Anterior cingulate cortex (tissue), 58 donors: Measurements from ENCODE around the gene EPB41L3.
"Not testable (repeated sequence)": the region's sequence is repeated elsewhere in the genome, so short reads cannot be mapped to it uniquely, and the experiment has no call there.

Experiments used
- DNase-seq, 58 donors: peaks; one replicate each; lab custom pipeline; 2025; lab: John Stamatoyannopoulos, UW

EPB41L3 gene

DNA sequence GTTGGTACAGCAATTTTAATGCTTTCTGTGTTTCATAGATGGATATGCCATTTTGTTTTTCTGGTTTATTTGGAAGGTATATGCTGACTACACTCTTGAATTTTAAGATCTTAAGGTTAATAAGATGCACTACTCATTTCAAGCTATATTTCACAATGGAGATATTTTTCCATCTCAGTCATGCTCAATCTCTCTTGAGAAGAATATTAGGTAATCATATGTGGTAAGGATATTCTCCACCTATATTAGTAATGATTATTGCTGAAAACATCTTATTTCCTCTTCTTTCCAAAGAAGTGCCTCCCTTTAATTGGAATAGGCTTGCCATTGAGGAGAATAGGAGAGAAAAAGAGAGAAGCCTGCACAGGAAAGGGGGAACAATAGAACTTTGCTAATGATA lies 40.1 kb downstream of the EPB41L3 start:
- no peak for DNase-seq

DNA sequence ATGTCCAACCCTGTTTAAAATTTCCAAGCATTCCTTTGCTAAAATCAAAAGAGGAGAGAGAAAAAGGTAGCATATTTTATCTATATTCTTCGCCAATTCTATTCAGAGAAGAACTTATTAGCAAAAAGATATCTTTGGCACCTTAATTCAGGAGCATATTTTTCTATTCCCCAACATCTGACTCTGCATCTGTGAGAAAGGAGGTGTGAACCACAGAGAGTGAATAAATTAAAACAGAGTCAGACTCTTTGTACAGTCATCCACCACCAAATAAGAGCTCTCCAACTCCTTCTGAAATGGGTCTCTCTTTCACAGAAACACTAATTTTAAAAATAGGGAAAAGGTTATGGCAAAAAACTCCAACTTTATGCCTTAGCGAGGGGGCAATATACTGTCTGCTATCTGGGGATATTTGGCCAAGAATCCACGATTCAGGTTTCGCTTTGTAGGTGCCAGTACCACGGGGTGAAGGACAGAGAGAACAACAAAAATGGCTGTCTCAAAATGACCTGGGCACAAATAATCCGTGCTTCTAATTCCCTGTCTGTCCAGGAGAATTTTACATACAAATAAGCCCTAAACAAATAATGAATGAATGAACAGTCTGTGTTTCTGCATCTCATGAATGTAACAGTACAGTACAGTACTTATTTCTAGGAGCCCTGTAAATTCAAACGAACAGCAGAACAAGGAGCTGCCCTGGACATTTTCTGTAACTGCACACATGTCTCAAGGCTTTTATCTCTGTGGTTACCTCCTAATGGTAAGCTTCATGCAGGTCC lies 43.4 kb downstream of the EPB41L3 start:
- no peak for DNase-seq

DNA sequence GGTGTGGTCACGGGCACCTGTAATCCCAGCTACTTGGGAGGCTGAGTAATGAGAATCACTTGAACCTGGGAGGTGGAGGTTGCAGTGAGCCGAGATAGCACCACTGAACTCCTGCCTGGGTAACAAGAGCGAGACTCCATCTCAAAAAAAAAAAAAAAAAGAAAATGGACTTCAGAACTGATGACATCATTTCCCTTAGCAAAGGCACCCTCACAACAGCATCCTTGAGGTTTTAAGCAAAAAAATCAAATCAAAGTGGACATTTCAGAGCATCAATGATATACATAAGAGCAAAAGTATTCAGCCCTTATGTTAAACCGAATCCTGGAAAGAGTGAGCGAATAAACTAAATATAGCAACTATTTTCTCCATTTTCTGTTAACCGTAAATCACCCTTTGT lies 45.3 kb downstream of the EPB41L3 start:
- DNase-seq = no peak

DNA sequence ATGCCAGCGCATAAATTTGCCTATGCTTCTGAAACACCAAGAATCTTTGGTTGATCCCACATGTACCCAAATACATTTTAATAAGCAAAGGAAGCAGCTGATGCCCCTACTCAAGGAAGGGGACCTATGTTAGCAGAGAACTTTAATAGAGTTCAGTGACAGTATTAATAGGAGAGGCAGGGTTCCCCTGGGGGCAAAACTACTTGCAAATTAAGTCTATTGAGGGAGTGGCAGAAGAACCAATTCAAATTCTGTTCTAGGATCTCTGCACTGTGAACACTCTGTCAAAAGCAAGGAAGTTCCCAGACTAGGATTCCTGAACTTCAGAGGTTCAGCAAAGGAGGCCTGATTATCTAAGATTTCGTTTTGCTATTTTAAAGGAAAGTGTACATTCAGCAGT lies 47.5 kb downstream of the EPB41L3 start:
- no peak for DNase-seq

DNA sequence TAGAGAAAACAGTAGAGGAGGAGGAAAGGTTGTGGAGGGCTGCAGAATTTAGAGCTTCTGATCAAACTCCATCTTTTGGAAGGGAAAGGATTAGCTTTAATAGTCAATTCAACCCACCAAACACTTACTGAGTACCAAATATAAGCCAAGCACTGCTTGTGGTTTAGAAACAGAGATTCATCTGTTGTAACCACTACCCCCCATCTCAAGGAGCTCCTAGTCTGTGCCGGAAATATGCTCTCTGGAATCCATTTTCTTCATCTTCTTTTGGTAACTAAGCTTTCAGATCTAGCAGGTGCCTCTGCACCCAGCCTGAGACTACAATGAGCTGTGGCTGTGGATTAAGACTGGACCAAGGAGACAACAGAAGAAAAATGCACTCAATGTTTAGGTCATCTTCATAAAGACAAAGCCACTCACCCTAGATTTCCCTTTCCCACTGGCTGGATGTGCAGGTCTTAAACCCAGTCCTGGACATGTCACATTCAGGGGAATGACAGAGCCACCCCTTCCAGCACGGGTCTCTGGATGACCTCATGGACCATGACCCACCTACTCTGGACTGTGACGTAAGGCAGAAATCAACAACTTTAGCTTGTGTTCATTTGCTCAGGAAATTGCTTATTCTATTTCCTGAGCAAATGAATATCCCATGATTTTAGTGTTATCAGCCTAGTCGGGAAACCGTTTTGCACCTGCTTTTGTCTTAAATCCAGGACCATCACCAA lies 52.9 kb downstream of the EPB41L3 start:
- no peak for DNase-seq

DNA sequence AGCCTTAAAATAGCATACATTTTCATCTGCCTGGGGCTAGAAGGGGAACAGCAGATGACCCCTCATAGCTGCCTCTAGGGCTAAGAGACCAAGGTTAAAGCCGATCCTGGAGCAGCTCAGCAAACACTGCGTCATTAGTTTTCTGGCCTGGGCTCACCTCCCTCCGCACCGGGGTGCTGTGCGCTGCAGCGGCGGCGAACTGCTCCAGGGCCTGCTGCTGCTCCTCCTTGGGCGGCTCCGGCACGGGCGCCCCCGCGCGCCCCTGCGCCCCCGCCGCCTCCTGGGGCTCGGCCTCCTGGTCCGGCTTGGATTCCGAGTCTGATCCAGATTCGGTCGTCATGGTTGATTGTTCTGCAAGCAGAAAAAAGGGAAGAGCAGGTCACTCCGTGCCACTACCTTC lies 55.0 kb downstream of the EPB41L3 start:
- DNase-seq = peak in 1 of 58 donors; percentile 10

DNA sequence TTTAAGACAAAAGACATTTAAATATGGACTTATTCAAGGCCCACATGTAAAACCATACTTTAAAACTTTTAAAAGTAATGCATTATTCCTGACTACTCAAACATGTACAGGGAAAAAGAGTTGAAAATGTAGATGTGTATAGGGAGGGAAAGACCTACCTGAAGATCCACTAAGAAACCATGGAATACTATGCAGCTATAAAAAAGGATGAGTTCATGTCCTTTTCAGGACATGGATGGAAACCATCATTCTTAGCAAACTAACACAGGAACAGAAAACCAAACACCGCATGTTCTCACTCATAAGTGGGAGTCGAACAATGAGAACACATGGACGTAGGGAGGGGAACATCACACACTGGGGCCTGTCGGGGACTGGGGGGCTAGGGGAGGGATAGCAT lies 55.8 kb downstream of the EPB41L3 start:
- not testable (repeated sequence) for DNase-seq

DNA sequence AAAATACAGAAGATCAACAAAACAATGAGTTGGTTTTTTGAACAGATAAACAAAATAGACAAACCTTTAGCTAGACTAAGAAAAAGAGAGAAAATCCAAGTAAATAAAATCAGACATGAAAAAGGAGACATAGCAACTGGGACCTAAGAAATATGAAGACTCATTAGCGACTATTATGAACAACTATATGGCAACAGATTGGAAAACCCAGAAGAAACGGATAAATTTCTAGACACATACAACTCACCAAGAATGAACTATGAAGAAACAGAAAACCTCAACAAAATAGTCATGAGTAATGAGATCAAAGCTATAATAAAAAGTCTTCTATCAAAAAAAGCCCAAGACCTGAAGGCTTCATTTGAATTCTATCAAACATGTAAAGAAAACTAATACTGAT lies 59.3 kb downstream of the EPB41L3 start:
- no peak for DNase-seq

DNA sequence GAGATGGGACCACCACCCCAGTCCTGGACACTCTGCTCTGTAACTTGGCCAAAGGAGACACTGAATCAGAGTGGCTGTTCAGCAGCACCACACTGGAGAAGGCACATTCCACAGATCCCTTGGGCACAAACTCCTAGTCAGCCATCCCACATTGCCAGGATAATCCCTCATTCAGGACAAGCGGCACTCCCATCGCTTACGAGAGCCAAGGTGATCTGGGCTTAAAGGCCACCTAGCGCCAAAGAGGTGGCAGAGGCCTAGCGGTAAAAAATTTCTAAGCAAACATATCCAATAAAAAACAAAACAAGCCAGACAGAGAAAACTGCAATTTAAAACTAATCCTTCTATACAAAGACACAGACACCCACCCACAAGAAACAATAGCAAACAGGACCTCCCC lies 62.2 kb downstream of the EPB41L3 start:
- DNase-seq = no peak

DNA sequence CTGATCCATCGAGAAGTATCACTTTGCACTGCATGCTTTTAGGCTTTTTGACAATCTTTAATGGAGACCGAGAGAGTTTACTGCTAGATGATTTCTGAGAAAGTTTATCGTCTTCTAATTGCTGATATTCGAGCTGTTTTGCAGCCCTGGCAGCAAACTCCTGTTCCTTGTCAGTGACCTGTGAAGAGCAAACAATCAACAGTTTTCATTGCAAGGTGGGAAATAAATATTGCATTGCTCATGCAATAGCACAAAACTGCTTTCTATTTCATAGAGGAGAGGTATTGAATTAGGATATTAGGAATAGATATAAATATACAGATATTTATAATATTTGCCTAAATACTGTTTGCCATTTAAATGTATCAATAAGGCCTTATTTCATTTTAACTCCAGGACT lies 65.5 kb downstream of the EPB41L3 start:
- DNase-seq = no peak

DNA sequence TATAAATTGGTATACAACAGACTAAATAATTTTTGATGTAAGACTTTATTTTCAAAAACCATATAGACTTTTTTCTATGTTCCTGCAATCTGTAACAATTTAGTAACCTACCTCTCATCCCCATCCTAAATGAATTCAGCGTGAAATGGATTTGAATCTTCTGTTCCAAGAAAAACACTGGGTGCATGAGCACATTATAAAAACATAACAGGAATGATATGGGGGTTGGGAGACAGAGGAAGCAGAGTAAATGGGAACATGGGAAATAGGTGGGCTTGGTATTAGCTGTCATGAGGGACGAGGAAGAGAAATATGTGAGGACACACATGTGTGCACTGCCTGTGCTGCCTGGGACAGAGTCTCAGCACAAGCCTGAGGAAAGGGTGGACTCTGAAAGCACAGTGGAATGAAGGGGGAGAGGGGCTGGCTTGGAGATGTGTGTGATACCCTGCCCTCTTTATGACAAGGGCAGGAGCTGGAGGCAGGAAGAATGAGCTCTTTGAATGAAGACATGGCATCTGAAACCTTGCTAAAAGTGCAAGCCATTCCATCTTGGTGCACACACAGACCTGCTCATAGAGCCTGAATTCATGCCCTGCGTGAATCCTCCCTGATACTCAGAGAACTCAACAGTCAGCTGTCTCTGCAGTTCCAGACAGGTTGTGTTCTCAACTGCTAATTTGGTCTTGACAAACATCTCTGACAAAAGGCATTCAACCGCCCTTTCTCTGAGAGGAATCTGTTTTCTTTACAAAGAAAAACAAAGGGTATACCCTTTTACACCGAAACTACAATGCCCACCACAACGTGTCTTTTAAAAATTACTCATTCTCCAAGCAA lies 66.6 kb downstream of the EPB41L3 start:
- no peak for DNase-seq

DNA sequence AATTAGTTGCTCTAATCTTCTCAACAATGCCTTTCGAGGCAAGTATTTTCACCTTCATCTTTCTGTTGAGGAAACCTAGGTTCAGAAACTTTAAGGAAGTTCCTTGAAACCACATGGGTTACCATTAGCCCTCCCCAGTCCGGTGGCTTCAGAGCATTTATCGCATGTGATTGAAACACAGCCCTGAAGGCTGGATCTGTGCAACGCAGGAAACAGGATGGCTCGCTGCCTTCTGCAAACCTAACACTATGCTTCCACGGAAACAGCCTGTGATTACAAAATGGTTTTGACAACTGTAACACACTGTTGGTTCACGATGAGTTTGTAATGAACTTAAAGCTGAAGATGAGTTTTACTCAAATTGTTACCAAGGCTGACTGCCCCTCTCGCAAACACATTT lies 68.5 kb downstream of the EPB41L3 start:
- peak in 5 of 58 donors; percentile 12 to 64 (median 16) for DNase-seq

DNA sequence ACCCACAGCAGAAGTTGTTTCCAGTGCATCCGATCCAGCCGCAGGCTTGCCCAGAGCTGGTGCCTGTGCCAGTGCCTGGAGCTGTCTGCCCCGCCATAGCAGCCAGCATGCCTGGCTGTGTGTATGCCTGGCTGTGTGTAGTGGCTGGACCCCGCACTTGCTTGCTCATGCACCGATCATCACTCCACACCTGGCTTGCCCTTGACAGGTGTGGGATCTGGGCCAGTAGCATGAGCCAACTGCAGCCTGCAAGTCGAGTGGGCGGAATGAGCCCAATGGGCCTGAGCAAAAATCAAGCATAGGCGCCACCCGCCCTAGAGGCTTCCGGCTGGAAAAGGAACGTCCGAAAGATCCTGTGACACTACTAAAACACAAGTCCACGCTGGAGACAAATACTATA lies 74.5 kb downstream of the EPB41L3 start:
- DNase-seq = no peak

DNA sequence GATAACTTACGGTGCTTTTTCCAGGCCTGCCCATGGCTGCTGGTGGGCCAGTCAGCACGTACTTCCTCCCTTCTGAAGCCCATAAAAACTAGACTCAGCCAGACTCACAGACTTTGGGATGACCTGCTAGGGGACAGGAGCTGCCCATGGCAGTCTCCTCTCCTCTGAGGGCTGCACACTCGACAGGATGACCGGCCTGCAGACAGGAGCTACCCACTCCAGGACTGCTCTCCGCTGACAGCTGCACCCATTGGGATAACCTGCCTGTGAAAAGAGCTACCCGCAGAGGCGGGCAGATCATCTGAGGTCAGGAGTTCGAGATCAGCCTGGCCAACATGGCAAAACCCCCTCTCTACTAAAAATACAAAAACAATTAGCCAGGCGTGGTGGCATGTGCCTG lies 75.4 kb downstream of the EPB41L3 start:
- DNase-seq = no peak

DNA sequence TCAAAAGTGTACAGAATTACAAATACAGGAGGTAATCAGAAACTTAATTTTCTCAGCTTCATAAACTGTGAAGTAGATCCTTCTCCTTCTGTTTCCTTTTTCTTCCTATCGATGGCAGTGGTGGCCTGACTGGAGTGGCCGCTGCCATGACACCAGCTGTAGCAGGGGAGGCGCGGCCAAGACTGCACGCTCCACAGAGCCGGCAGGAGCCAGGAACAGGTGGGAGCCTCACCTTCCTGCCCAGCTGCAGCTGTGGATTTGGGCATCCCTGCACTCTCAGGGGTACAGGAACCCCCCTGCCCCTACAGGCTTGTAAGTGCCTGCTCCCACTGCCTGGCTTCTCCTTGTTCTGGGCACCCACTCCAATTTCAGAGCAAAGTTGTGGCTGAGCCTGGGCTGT lies 76.1 kb downstream of the EPB41L3 start:
- DNase-seq = no peak

DNA sequence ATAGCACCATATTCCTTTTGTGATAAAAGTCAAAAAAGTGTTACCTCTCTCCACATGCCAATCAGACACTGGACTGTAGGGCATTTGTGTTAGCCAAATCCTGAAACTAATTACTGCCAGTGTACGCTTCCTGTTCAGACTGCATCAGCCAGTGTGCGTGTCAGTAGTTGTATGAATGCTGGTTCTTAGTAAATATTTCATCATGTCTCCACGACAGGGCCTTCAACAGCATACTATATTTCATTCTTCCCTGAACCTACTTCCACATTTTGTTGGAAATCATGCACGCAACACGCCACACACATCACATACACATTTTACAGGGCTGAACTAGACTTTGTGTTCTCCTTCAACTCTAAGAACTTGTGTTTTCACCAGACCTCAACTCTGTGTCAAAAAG lies 77.5 kb downstream of the EPB41L3 start:
- DNase-seq = no peak

DNA sequence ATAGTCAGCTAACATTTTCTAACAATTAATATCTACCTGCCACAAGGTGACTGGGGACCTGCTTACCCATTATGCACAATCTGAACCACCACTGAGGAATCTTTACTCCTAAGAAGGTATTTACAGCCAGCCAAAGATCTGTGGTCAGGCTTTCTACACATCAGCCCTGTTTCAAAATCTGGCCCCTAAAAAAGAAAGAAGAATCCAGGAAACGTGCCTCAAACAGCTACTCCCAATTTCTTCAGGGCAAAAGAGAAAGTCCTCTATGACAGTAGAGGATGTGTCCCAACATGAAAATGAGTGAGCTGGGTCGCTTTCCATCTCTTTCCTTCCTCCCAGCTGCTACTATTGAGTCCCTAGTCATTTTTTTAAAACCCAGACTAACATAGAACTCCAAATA lies 79.5 kb downstream of the EPB41L3 start:
- DNase-seq = no peak

DNA sequence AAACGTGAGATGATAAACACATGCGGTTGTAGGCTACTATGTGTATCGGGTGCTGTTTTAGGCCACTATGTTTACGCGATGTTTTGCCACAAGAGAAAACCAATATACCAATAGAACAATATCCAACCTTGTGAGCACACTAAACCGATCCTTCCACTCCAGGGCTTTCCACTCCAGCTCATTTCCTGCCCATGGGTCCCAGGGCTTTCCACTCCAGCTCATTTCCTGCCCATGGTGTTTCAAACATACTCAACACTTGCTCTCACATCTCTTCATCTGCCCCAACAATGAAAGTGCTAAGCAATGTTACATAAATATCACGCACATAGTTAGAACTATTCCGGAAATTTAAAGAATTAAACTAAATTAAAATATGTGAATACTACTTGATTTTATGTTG lies 80.0 kb downstream of the EPB41L3 start:
- no peak for DNase-seq

DNA sequence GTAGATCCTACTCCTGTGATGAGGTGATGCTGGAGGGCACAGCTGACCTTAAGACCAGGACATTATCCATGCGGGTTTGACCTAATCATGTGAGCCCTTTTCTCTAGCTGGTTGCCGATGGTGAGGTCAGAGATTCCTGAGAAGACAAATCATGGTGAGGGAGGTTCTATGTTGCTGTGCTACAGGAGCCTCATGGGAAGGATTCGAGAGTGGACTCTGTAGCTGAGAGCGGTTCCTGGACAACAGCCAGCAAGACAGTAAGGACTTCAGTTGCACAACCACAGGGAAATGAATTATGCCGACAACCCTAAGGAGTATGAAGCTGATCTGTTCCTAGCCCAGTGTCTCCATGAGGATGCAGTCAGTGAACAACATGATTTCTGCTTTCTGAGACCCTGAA lies 80.4 kb downstream of the EPB41L3 start:
- no peak for DNase-seq

DNA sequence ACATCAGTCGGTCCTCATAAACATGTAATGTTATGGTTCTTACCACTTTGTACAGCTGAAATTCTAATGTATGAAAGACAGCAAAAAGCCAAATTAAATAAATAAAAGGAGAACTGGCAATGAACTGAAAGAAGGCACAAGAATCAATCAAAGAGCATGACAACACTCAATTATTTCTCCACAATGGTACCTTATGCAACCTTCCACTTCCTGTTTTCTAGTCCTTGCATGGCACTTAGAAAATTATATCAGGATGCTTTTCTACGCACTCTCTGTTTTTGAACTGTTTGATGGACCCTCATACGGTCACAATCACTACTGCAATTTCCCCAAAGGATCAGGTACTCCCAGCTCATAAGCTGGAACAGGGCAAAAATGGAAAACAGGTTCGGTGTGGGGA lies 81.6 kb downstream of the EPB41L3 start:
- no peak for DNase-seq

DNA sequence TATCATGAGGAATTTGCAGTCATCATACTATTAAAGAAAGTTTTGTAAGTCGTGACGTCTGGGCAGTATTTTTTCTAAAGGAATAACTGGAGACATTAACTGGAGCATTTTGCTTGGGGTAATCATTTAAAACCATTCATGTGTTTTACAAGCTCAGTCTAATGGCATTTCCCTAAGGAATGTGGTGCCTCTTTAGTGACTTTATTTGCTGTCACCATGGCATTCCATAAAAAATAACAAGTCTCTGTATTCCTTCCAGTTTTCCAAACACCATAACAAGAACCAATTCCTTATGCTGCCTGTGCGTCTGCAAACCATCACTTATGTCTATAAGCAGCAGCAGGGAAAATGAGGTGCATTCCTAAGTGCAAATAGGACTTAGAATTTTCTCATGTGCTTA lies 82.8 kb downstream of the EPB41L3 start:
- DNase-seq = no peak
